ENCODE results near the gene NLRC3.

NLRC3 gene

GRCh38 chr16:3580251-3580651 is 3.0 kb upstream of the NLRC3 start:
- FAIRE-seq = no peak
- no peak for DNase-seq (ENCODE audit: insufficient read length, low spot score)

- FAIRE-seq (no peak), DNase-seq (ENCODE audit: insufficient read length, low spot score) (no peak)
Observed at GRCh38 chr16:3579776-3580175, 2.6 kb upstream of the NLRC3 start.

- DNase-seq (ENCODE audit: insufficient read length, low spot score) (peak; percentile 26), FAIRE-seq (no peak)
Observed at GRCh38 chr16:3578610-3579551, 1.7 kb upstream of the NLRC3 start.

GRCh38 chr16:3578121-3578520 is 918 bp upstream of the NLRC3 start:
- no peak for DNase-seq (ENCODE audit: insufficient read length, low spot score)
- no peak for FAIRE-seq

GRCh38 chr16:3576211-3576610 is 992 bp downstream of the NLRC3 start:
- DNase-seq (ENCODE audit: insufficient read length, low spot score) = no peak
- FAIRE-seq = no peak

GRCh38 chr16:3575491-3575890 is 1.7 kb downstream of the NLRC3 start:
- DNase-seq (ENCODE audit: insufficient read length, low spot score) (no peak), FAIRE-seq (no peak)

- DNase-seq (ENCODE audit: insufficient read length, low spot score) (no peak), FAIRE-seq (no peak)
Observed at GRCh38 chr16:3574195-3574594, 3.0 kb downstream of the NLRC3 start.

- peak; percentile 31 for FAIRE-seq
- DNase-seq (ENCODE audit: insufficient read length, low spot score) = no peak
Observed at GRCh38 chr16:3573146-3573815, 3.9 kb downstream of the NLRC3 start.

GRCh38 chr16:3570420-3571062 is 6.7 kb downstream of the NLRC3 start:
- DNase-seq (ENCODE audit: insufficient read length, low spot score) = no peak
- no peak for FAIRE-seq

GRCh38 chr16:3569851-3570250 is 7.4 kb downstream of the NLRC3 start:
- no peak for FAIRE-seq

GRCh38 chr16:3566990-3567389 is 10.2 kb downstream of the NLRC3 start:
- DNase-seq (ENCODE audit: insufficient read length, low spot score) (no peak), FAIRE-seq (no peak)

More at GRCh38 chr16:3569851-3570250, 7.4 kb downstream of the NLRC3 start:
- DNase-seq (ENCODE audit: insufficient read length, low spot score) = no peak

- FAIRE-seq = no peak
Observed at GRCh38 chr16:3564889-3565141, 12.4 kb downstream of the NLRC3 start.

GRCh38 chr16:3564130-3564888 is 12.9 kb downstream of the NLRC3 start:
- no peak for DNase-seq (ENCODE audit: insufficient read length, low spot score)

More at GRCh38 chr16:3564889-3565141, 12.4 kb downstream of the NLRC3 start:
- no peak for DNase-seq (ENCODE audit: insufficient read length, low spot score)

GRCh38 chr16:3562914-3563480 is 14.2 kb downstream of the NLRC3 start:
- DNase-seq (ENCODE audit: insufficient read length, low spot score) (no peak), FAIRE-seq (no peak)

More at GRCh38 chr16:3564130-3564888, 12.9 kb downstream of the NLRC3 start:
- FAIRE-seq = no peak

GRCh38 chr16:3561626-3562025 is 15.6 kb downstream of the NLRC3 start:
- DNase-seq (ENCODE audit: insufficient read length, low spot score) (no peak), FAIRE-seq (no peak)

- no peak for DNase-seq (ENCODE audit: insufficient read length, low spot score)
- no peak for FAIRE-seq
Observed at GRCh38 chr16:3554351-3554928, 22.8 kb downstream of the NLRC3 start.

- no peak for DNase-seq (ENCODE audit: insufficient read length, low spot score)
- no peak for FAIRE-seq
Observed at GRCh38 chr16:3553138-3553923, 23.9 kb downstream of the NLRC3 start.

GRCh38 chr16:3550851-3551847 is 26.1 kb downstream of the NLRC3 start:
- FAIRE-seq (peak; percentile 80), DNase-seq (ENCODE audit: insufficient read length, low spot score) (no peak)

All from HTR-8/SVneo (cell line).